AG04449 (cell line): Measurements from ENCODE around the gene CERCAM.

Experiments
- CTCF ChIA-PET: fragments of 350-600 bp; formaldehyde crosslinking; extraction: SDS; loops from one replicate; lab custom pipeline; 2021; ENCODE audit warnings: antibody characterized with exemption; lab: Yijun Ruan, JAX
- POLR2A ChIA-PET: fragments of 400-600, 350-600 bp; formaldehyde crosslinking; extraction: SDS; loops from one replicate; lab custom pipeline; 2020; ENCODE audit warnings: antibody characterized with exemption, inconsistent platforms; lab: Yijun Ruan, JAX
- DNase-seq: peaks from one replicate; pipeline ENCODE4 v3.0.0-alpha.2; 2010; ENCODE audit warnings: low read depth, low spot score
- H3K4me3 ChIP-seq: 2 replicates; pipeline ENCODE4 v1.5.1; 2011; ENCODE audit warnings: low read depth, mild to moderate bottlenecking, control low read depth, low read length
- TF ChIP-seq, protein P1 (sequence below): IDR thresholded peaks from one replicate; pipeline ENCODE4 v1.5.1; 2011; ENCODE audit warnings: mild to moderate bottlenecking, moderate library complexity, low read length, control low read depth, inconsistent platforms; ENCODE audit not compliant: insufficient read depth; ENCODE audit errors: missing control alignments

The CERCAM gene

DNA sequence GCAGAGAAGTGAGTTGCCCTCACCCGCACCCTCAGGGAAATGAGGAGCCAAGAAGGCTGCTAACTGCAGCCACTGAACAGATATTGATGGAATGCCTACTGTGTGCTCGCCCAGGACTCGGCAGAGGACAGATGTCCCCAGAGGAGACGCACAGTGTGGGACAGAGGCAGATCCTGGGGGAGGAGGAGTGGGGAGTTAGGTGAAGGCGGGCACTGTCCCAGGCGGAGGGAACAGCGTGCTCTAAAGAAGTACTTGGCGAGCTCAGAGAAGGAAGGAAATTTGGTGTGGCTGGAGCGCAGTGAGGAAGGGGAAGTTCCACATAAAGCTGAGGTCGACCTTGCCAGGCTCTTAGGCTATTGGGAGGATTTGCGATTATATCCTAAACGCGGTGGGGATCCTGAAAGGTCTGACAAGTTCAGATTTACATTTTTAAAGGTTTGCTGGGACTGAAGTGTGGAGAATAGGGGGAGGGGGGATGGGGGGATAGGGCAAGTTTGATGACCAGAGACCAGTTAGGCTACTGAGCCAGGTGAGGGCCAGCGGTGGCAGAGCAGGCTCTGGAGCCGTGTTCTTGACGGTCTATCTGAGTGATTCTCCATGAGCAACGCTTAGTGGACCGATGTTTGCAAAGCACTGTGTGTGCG is 23.6 kb upstream of the CERCAM start:
- CTCF ChIA-PET: interaction anchor here (0.8 to 2.2 kb wide), 7 partner anchors 9 to 104 kb away, joined by 3 to 6 read pairs (median 3); no protein-coding TSS in a partner anchor
- POLR2A ChIA-PET: interaction anchor here (0.7 to 1.2 kb wide), 3 partner anchors 23 to 60 kb away, joined by 3 to 5 read pairs (median 4); partner anchors contain the start of gene URM1
- H3K4me3 ChIP-seq: no peak overlapping the region
- no peak for DNase-seq
- TF ChIP-seq, protein P1, sequence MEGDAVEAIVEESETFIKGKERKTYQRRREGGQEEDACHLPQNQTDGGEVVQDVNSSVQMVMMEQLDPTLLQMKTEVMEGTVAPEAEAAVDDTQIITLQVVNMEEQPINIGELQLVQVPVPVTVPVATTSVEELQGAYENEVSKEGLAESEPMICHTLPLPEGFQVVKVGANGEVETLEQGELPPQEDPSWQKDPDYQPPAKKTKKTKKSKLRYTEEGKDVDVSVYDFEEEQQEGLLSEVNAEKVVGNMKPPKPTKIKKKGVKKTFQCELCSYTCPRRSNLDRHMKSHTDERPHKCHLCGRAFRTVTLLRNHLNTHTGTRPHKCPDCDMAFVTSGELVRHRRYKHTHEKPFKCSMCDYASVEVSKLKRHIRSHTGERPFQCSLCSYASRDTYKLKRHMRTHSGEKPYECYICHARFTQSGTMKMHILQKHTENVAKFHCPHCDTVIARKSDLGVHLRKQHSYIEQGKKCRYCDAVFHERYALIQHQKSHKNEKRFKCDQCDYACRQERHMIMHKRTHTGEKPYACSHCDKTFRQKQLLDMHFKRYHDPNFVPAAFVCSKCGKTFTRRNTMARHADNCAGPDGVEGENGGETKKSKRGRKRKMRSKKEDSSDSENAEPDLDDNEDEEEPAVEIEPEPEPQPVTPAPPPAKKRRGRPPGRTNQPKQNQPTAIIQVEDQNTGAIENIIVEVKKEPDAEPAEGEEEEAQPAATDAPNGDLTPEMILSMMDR: no peak

DNA sequence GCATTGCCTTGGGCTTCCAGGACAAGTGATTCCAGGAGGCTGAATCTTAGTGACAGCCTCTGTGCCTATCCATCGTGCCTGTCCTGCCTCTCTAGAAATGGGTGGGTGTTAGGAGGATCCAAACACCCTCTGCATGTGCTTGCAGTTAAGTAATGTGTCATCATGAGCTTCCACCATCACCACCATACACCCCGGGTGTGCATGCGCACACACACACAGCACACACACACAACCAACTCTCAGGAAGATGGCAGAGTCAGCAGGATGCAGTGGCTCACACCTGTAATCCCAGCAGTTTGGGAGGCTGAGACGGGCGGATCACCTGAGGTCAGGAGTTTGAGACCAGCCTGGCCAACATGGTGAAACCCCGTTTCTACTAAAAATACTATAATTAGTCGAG is 22.8 kb upstream of the CERCAM start:
- no peak overlapping the region for H3K4me3 ChIP-seq
- TF ChIP-seq, protein P1: no peak
- POLR2A ChIA-PET: interaction anchor here (1.1 kb wide), 1 partner anchor 59 kb away, joined by 4 read pairs; no protein-coding TSS in a partner anchor
- CTCF ChIA-PET: interaction anchor here (0.8 to 2.2 kb wide), 6 partner anchors 8 to 105 kb away, joined by 3 to 6 read pairs (median 3); no protein-coding TSS in a partner anchor
- no peak for DNase-seq

DNA sequence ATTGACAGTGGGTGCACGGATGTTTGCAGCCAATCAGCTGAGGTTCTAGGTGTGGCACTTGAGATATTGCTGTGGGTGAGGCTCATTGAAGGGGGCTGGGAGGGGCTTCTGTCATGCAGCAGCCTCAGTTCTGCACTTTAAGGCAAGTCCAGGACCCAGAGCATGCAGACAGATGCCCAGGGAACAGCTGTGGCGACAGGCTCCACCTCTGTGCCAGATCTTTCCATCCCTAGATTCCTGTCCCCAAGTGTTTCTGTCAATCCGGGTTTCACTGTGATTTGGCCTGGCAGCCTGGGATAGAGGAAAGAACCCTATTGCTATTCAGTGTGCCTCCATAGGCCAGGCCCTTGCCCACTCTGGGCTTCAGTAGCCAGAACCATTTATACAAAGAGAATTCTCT is 20.8 kb upstream of the CERCAM start:
- no peak overlapping the region for H3K4me3 ChIP-seq
- TF ChIP-seq, protein P1: no peak
- ChIA-PET POLR2A (interaction anchor here (0.6 kb wide), 1 partner anchor 161 kb away, joined by 3 read pairs; no protein-coding TSS in a partner anchor), CTCF (interaction anchor here (1.5 to 2.3 kb wide), 2 partner anchors 10 to 19 kb away, joined by 6 to 12 read pairs; no protein-coding TSS in a partner anchor)
- no peak for DNase-seq

DNA sequence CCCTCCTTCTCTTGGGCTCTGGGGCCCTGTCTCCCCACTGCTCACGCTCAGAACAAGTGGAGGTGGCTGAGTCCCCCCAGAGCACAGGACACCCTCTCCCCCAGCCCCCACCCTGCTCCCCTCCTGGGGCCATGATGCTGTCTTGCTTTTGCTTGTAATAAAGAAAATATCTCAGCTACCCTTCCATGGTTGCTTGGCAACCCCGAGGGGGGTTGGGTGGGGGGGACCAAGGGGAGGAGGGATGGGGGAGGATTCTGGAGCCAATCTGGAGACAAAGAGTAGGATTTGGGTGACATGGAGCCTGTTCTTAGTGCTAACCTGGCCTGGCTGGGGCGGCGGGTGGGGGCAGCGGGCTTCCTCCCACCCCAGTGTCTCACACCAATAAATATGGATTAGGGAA is 16.1 kb upstream of the CERCAM start:
- ChIA-PET POLR2A (no interaction called here), CTCF (interaction anchor here (1.5 to 4.0 kb wide), 2 partner anchors 15 to 43 kb away, joined by 3 to 17 read pairs; no protein-coding TSS in a partner anchor)
- DNase-seq: no peak
- no peak overlapping the region for H3K4me3 ChIP-seq
- TF ChIP-seq, protein P1: no peak

DNA sequence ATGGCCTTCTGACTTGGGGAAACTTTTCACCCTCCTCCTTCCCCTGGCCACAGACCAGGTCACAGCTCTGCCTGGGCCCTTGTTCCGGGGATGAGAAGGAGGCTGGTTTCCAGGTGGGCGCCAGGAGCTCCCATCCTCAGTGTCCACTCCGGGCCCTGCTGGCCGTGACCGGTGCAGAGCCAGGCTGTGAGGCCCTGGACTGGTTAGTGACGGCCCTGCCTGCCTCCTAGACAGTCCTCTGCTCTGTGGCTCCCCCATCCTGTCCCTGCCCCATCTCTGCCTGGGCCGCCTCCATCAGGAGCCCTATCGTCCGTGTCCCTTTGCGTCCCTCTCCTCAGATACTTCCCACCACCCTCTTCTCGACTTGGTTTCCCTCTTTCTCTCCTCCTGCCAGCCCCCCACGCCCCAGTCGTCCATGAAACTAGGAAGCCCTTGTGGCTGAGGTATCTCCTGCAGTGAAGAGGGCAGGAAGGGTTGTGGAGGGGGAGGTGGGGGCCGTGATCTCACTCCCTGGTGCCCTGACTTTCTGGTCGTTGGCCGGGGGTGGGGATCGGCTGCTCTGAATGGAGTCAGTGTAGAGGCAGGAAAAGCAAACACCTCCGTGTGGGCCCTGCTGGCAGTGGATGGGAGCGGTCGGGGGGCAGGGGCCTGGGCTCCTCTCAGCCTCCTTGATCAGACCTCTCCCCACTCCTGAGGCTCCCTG is 15.4 kb upstream of the CERCAM start:
- TF ChIP-seq, protein P1: no peak
- ChIA-PET POLR2A (no interaction called here), CTCF (interaction anchor here (1.5 to 7.5 kb wide), 3 partner anchors 14 to 44 kb away, joined by 3 to 80 read pairs (median 17); partner anchors contain the start of gene CERCAM)
- DNase-seq: no peak
- H3K4me3 ChIP-seq: no peak overlapping the region
